ENCODE measurements around the gene DRAP1. TPM values are rescaled to one million over a fixed set of nuclear protein-coding genes. Genes with fewer than 3 reads are reported as not detected.
"Not testable (repeated sequence)": the region's sequence is repeated elsewhere in the genome, so short reads cannot be mapped to it uniquely, and the experiment has no call there.

DRAP1 gene
- total and polyA plus RNA-seq, 2 experiments from 2014 or later, result 307 to 533 TPM

DNA sequence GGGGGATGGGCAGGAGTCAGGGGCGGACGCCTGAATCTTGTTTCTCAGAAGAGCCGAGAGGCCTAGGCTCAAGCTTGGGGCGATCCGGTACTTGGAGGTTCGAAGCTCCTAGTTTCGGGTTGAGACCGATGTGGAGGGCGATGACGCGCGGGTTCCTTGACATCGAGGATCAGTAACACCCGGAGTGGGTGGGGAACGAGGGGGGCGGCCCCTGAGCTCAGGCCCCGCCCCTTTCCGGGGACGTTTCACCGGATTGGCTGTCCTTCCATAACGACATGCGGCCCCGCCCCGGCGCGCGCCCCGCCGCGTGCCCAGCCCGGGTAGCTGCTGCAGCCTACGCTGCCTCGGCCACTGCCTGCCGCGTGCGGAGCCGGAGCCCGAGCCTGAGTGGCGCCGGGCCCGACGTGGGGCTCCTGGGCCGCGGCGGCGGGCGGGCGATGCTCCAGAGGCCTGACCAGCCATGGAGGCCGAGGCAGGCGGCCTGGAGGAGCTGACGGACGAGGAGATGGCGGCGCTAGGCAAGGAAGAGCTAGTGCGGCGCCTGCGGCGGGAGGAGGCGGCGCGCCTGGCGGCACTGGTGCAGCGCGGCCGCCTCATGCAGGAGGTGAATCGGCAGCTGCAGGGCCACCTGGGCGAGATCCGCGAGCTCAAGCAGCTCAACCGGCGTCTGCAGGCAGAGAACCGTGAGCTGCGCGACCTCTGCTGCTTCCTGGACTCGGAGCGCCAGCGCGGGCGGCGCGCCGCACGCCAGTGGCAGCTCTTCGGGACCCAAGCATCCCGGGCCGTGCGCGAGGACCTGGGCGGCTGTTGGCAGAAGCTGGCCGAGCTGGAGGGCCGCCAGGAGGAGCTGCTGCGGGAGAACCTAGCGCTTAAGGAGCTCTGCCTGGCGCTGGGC, 28.7 kb upstream of the DRAP1 start, which contains the start of gene CCDC85B:
Gene CCDC85B (plus strand): TSS at position 350 of the 895 bp plus-strand sequence. CDS start 111 bp downstream, at position 461.
- Histone ChIP-seq H2AFZ (no peak within 1 kb of the TSS), H3K27me3 (replicated peaks; ENCODE audit: insufficient read depth) (no peaks in the 10 kb centered on the region), H3K4me3 (peak within 1 kb of the TSS; percentile 95), H3K4me2 (ENCODE audit: unreplicated experiment) (peak within 1 kb of the TSS; percentile 93), H3K36me3 (ENCODE audit: low read depth) (peaks cover 18% of the 10 kb centered on the region; the same call in 1 of the 2 replicates), H3K79me2 (ENCODE audit: insufficient read depth) (peaks cover 68% of the 10 kb centered on the region), H3K9ac (peak within 1 kb of the TSS; percentile 99), H3F3A (ENCODE audit: insufficient read depth) (peaks cover 74% of the 10 kb centered on the region), H3K9me3 (ENCODE audit: low read depth) (no peaks in the 10 kb centered on the region), H4K20me1 (ENCODE audit: insufficient read depth) (no peaks in the 10 kb centered on the region; the same call in 1 of the 2 replicates), H3K27ac (peak within 1 kb of the TSS; percentile 99), H3K9me2 (ENCODE audit: insufficient read depth) (no peaks in the 10 kb centered on the region), H3K4me1 (ENCODE audit: insufficient read depth) (peaks cover 54% of the 10 kb centered on the region)
- no peak for TF ChIP-seq EZH2 (IDR thresholded peaks at IDR 0.05; ENCODE audit: insufficient read depth, poor library complexity, severe bottlenecking)
- no peak for TF ChIP-seq EZH2phosphoT487 (IDR thresholded peaks at IDR 0.05; ENCODE audit: insufficient read depth, low read depth)
- DNase-seq, result peak; percentile 98
- WGBS, 2 experiments (ENCODE audit: low coverage in 1 of 2, low lambda C conversion rate in 2 of 2, missing lambda C conversion rate in 2 of 2), result 1 to 2% methylated on average over 78 to 87 of the region's 94 CpGs
- in situ Hi-C loops (cut with MboI), result no loop called here

DNA sequence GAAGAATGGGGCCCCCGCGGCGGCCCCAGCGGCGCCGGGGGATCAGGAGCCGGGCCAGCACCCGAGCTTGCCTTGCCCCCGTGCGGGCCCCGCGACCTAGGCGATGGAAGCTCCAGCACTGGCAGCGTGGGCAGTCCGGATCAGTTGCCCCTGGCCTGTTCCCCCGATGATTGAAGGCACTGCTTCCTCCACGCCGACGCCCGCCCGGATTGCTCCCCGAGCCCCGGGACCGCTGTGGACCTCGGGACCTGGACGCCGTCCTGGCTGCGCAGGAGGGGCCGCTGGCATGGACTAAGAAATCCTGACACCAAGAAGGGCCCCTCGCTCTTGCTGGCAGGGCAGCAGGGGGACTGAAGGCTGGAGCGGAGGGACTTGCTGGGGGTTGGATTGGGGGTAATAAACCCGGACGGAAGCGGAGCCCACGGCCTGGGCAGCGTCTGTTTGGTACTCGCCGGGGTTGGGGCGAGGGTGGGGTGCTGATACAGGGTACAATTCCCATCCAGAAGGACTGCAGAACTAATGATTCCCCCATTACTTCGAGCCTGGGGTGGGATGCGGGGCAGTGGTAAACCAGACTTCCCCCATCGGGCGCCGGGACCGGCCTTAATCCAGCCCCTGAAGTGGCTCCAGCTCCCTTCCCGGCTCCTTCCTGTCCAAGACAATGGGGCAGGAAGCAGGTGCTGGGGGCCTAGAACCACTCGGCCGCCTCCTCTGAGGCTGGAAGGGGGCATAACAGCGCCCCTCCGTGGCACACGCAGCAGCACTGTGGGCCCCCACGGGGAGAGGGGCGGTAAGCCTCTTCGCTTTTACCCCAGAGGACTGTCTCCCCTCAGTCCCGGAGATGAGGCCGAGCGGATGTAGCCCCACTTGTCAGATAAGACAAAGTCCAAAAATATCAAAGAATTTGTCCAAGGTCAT, 27.7 kb upstream of the DRAP1 start:
- Histone ChIP-seq H3K9ac (peak overlapping the region; percentile 99), H2AFZ (no peak overlapping the region), H3K79me2 (ENCODE audit: insufficient read depth) (peaks cover 68% of the 10 kb centered on the region), H3F3A (ENCODE audit: insufficient read depth) (peaks cover 75% of the 10 kb centered on the region), H4K20me1 (ENCODE audit: insufficient read depth) (peaks cover 2% of the 10 kb centered on the region), H3K4me3 (peak overlapping the region; percentile 95), H3K9me3 (ENCODE audit: low read depth) (no peaks in the 10 kb centered on the region), H3K36me3 (ENCODE audit: low read depth) (peaks cover 27% of the 10 kb centered on the region; the same call in 1 of the 2 replicates), H3K27me3 (replicated peaks; ENCODE audit: insufficient read depth) (no peaks in the 10 kb centered on the region), H3K9me2 (ENCODE audit: insufficient read depth) (no peaks in the 10 kb centered on the region), H3K4me2 (ENCODE audit: unreplicated experiment) (peak overlapping the region; percentile 93), H3K4me1 (ENCODE audit: insufficient read depth) (peaks cover 59% of the 10 kb centered on the region), H3K27ac (peak overlapping the region; percentile 99)
- in situ Hi-C loops (cut with MboI), result no loop called here
- peak; percentile 64 for DNase-seq
- TF ChIP-seq EZH2 (IDR thresholded peaks at IDR 0.05; ENCODE audit: insufficient read depth, poor library complexity, severe bottlenecking) (no peak), EZH2phosphoT487 (IDR thresholded peaks at IDR 0.05; ENCODE audit: insufficient read depth, low read depth) (no peak)
- 5% methylated on average over 52 to 54 of the region's 57 CpGs for WGBS, 2 experiments (ENCODE audit: low coverage in 1 of 2, low lambda C conversion rate in 2 of 2, missing lambda C conversion rate in 2 of 2)

DNA sequence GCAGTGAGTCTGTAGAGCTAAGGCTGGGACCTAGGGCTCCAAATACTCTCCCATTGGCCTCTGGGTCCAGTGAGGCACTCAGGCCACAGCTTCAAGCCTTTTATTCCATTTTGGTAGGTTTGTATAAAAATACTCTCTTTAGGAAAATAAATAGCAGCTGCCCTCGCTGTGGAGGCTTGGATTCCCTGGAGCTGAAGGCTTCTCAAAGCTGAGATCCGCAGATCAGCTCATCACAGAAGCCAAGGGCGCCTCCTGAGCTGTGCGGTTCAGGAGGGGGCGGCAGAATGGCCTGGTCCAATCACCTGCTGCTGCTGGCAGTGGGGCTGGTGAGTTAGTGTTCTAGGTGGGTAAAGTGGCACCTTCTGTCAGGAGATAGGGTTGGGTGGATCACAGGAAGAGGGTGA, 27.1 kb upstream of the DRAP1 start:
- H3K4me1 ChIP-seq (ENCODE audit: insufficient read depth), result peaks cover 62% of the 10 kb centered on the region
- peak overlapping the region; percentile 95 for H3K4me3 ChIP-seq
- peak overlapping the region; percentile 99 for H3K9ac ChIP-seq
- H3K27me3 ChIP-seq (replicated peaks; ENCODE audit: insufficient read depth); H4K20me1 ChIP-seq (ENCODE audit: insufficient read depth); in situ Hi-C loops (cut with MboI); H2AFZ ChIP-seq; H3K9me3 ChIP-seq (ENCODE audit: low read depth); H3K9me2 ChIP-seq (ENCODE audit: insufficient read depth): not testable (repeated sequence)
- H3K36me3 ChIP-seq (ENCODE audit: low read depth), result peaks cover 32% of the 10 kb centered on the region; the same call in 1 of the 2 replicates
- peaks cover 68% of the 10 kb centered on the region for H3K79me2 ChIP-seq (ENCODE audit: insufficient read depth)
- WGBS, 2 experiments (ENCODE audit: low coverage in 1 of 2, low lambda C conversion rate in 2 of 2, missing lambda C conversion rate in 2 of 2), result 66 to 67% methylated on average over 5 of the region's 5 CpGs
- peak overlapping the region; percentile 99 for H3K27ac ChIP-seq
- H3F3A ChIP-seq (ENCODE audit: insufficient read depth), result peaks cover 75% of the 10 kb centered on the region
- peak overlapping the region; percentile 93 for H3K4me2 ChIP-seq (ENCODE audit: unreplicated experiment)
- peak; percentile 48 for DNase-seq

DNA sequence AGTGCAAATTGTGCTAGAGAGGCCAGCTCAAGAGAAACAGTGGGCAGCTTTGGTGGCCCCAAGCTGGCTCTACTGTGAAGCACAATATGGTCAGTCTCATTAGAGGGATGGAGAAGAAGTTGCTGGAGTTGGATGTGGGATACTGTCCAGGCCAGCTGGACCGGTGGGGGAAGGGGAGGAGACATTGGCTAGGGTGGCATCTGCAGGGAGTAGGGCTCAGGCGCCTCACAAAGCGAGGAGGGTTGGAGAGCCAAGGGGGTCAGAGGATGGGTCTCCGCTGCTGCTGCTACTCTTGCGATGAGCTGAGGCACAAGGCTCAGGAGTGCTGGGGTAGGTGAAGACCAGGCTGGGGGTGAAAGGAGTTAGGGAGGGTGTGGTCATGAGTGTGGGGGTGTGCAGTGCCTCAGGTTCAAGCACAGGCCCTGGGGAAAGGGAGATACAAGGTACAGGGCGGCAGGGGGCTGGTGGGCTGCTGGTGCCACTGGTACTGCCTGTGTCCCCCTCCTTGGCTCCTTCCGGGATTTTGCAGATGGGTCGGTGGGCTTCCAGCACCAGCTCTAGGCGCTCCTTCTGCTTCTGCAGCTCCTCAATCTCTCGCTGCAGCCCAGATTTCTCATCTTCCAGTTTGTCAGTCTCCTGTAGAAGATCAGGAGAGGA, 26.4 kb upstream of the DRAP1 start:
- peaks cover 36% of the 10 kb centered on the region; the same call in 1 of the 2 replicates for H3K36me3 ChIP-seq (ENCODE audit: low read depth)
- no peaks in the 10 kb centered on the region for H3K9me2 ChIP-seq (ENCODE audit: insufficient read depth)
- peaks cover 68% of the 10 kb centered on the region for H3K79me2 ChIP-seq (ENCODE audit: insufficient read depth)
- in situ Hi-C loops (cut with MboI), result no loop called here
- H3K4me3 ChIP-seq, result peak overlapping the region; percentile 95
- peaks cover 62% of the 10 kb centered on the region for H3K4me1 ChIP-seq (ENCODE audit: insufficient read depth)
- H3K27ac ChIP-seq, result peak overlapping the region; percentile 99
- WGBS, 2 experiments (ENCODE audit: low coverage in 1 of 2, low lambda C conversion rate in 2 of 2, missing lambda C conversion rate in 2 of 2), result 50 to 55% methylated on average over 10 of the region's 10 CpGs
- H2AFZ ChIP-seq, result no peak overlapping the region
- H3K4me2 ChIP-seq (ENCODE audit: unreplicated experiment), result peak overlapping the region; percentile 93
- no peaks in the 10 kb centered on the region for H3K27me3 ChIP-seq (replicated peaks; ENCODE audit: insufficient read depth)
- peaks cover 75% of the 10 kb centered on the region for H3F3A ChIP-seq (ENCODE audit: insufficient read depth)
- peak overlapping the region; percentile 99 for H3K9ac ChIP-seq
- TF ChIP-seq EZH2phosphoT487 (IDR thresholded peaks at IDR 0.05; ENCODE audit: insufficient read depth, low read depth) (no peak), EZH2 (IDR thresholded peaks at IDR 0.05; ENCODE audit: insufficient read depth, poor library complexity, severe bottlenecking) (no peak)
- no peaks in the 10 kb centered on the region for H3K9me3 ChIP-seq (ENCODE audit: low read depth)
- DNase-seq, result no peak
- H4K20me1 ChIP-seq (ENCODE audit: insufficient read depth), result peaks cover 7% of the 10 kb centered on the region
